IPS DF 19.7 (cell line): Measurements from ENCODE around the gene BOD1L2.

Source experiments
- DNase-seq: peaks from one replicate; pipeline ENCODE4 v3.0.0-alpha.2; 2013; ENCODE audit warnings: low read depth, low spot score

Gene BOD1L2

GRCh38 chr18:57146956-57147636 lies at the start of gene BOD1L2:
Gene BOD1L2 (plus strand): TSS chr18:57147087. CDS start chr18:57147313, 226 bp downstream.
- no peak for DNase-seq

GRCh38 chr18:57107140-57107832 lies 39.6 kb upstream of the BOD1L2 start:
- no peak for DNase-seq

GRCh38 chr18:57110290-57110689 lies 36.6 kb upstream of the BOD1L2 start:
- DNase-seq: no peak

DNA sequence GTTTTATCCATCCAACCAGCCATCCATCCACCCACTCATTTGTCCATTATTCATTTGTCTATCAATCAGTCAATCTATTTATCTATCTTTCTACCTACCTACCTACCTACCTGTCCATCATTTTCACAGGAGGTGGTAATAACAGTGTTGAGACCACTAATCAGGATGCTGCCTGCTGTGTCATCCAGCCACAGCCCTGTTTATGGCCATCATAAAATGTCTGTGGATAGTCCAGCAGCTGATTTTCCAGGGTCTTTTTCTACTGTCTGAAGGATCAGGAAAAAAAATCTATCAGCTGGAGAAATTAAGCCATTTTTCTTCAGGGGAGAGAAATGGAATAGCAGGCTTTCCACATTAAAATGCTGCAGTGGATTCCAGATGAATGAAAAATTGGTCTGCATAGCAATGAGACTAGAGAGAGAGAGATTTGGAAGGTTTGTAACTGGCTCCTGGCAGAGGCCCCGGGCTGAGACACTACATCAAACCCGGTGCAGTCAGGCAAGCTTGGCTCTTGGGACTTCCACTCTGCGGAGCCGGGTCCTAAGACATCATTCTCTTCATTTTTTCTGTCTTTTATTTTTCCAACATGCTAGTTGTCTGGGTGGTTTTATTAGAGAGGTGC lies 33.0 kb upstream of the BOD1L2 start:
- DNase-seq: no peak

DNA sequence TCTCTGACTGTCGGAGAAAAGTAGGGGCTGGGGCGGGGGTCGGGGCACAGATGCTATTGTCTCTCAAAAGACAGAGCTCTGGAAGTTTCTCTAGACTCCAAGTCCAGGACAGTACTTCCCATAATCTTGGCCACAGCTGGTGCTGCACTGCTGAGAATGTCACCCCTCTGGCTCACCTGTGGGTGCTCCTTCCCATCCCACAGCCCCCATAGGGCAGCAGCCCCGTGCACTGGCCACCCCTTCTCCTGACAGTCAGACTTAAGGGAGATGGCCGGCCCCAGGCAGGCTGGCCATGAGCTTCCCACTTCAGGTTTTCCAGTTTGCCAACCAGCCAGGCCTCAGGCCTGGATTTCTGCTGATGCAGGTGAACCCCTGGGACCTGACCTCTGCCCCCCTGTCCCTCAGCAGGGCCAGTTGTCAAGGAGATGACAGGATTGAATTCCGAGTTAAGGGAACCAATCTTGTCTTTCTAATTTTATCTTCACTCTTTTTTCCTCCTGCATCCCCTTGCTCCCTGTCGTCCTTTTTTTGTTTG lies 30.2 kb upstream of the BOD1L2 start:
- DNase-seq: no peak

DNA sequence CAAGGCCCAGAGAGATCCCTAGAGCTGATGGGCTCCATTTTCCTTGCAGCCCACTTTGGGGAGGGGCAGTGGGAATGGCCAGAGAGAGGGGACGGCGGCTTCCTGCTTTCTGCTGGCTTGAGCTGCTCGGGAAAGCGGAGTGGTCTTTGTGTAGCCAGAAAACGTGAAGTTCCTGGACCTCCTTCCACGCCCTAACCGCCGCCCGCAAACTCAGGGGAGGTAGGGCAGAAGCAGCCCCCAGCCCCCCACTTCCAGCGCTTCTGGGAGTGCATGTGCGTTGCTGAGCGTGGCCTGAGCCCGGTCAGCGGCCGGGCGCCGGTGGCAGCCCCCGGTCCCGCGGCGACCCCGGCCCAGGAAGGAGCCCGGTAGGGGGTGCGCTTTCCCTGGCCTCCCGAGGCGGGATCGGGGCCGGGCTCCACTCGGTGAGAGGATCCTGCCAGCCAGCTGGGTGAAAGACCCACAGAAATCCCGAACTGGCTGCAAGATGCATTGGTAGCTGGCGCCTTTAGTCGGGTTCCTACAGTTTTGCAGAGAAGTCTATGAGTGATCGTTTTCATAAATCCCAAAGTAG lies 25.3 kb upstream of the BOD1L2 start:
- peak; percentile 20 for DNase-seq

- peak; percentile 30 for DNase-seq
These were observed 23.9 kb upstream of the BOD1L2 start for GRCh38 chr18:57122936-57123510.

DNA sequence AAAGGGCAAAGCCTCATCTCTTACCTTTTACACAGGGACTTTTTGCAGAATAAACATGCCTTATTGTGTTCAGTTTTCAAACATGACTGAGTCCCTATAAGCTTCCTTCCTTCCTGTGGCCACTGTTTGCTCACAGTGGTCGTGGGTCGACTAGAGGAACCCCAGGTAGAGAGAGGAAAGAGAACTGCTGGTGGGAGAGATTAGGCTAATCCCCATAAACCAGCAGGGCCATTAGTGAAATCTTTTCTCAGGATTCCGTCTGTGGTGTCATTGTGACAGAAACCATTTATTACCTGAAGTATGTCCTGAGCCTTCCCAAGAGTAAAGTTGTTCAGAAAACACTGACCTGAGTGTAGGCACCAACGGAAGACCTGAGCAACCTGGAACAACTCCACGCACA lies 21.3 kb upstream of the BOD1L2 start:
- no peak for DNase-seq

- no peak for DNase-seq
These were observed 18.5 kb upstream of the BOD1L2 start for GRCh38 chr18:57128220-57128932.

DNA sequence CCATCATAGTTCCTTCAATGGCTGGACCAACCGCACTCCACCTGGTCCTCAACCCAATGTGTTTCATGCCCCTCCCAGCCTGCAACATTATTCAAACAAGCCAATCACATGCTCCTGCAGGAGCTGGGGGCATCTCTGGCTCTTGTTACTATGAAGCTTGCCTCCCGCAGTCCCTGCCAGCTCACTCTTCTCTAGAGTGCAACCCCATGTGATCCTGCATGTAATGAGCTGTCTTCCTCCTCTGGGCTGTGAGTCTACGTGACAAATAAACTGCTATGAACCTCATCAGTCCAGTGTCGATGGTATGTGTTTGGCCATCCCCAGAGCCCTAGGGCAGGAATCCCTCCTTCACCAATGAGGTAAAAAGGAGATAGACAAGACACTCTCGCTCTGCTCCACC lies 15.8 kb upstream of the BOD1L2 start:
- DNase-seq: no peak

DNA sequence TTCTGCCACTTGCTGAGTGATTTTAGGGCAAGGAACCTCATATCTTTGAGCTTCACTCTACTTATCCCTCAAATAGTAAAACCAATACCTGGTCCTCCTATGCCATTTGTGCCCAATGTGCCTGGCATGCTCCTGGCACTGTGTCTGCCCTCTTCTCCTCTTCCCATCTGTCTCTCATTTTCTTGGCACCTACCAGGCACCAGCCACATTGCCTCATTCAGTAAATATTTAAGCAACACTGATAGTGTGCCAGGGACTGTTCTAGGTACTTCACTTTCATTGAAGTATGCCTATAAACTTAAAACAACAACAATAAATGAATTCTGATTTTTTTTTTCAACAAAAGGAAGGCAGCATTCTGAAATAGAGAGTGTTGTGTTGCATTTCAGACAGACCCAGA lies 15.1 kb upstream of the BOD1L2 start:
- DNase-seq: no peak

GRCh38 chr18:57134618-57135135 lies 12.2 kb upstream of the BOD1L2 start:
- no peak for DNase-seq

DNA sequence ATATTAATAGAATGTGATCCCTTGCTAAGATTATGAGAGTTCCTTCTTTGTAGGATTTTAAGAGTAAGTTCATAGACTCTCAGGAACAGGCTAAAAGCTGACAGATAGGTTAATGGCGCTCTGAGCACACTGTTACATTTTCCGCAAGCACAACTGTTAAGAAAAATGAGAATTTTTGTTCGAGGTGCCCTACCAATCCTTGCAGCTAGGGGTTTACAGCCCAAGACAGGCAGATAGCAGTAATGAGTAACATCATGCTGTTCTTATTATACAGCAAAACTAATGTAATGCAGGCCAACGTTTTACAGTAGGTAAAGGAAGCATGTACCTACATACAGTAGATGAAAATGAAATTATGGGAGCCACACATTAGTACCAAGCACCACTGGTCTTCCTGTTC lies 11.2 kb upstream of the BOD1L2 start:
- no peak for DNase-seq

GRCh38 chr18:57137847-57138246 lies 9.0 kb upstream of the BOD1L2 start:
- no peak for DNase-seq

DNA sequence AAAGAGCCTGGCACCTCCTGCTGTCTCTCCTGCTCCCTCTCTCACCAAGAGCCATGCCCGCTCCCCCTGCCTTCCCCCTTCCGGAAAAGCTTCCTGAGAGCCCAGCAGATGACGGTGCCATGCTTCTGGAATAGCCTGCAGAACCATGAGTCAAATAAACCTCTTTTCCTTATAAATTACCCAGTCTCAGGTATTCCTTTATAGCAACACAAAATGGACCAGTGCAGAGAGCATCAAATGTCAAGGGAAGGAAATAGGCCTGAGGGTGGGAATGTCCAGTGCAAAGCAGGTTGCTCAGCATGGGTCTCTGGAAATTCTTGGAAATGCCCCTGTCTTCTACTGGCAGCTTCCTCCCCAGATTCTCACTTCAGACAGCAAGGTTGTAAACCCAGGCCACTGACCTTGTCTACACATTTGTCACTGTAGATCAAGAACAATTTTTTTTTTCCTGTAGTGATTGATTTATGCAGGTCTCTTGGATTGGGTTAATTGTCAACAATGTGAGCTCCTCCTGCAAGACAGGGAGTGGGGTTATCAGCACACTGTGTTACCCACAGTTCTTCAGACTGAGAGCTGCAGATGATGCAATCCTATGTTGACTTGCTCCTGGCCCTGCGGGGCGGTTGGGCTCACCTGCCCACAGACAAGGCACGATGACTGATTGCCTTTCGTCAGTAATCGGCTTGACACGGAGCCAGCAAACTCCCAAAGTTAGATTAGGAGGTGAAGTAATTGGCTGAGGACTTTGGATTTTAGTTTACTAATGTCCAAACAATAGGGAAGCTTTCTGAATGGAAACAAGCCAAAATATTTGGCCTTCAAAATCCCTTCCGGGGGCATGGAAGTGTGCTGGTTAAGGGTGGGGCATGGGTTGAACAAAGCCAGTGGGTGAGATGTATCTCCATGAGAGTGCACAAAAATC lies 5.4 kb upstream of the BOD1L2 start:
- no peak for DNase-seq

- DNase-seq: no peak
These were observed 4.6 kb upstream of the BOD1L2 start for GRCh38 chr18:57142324-57142723.

DNA sequence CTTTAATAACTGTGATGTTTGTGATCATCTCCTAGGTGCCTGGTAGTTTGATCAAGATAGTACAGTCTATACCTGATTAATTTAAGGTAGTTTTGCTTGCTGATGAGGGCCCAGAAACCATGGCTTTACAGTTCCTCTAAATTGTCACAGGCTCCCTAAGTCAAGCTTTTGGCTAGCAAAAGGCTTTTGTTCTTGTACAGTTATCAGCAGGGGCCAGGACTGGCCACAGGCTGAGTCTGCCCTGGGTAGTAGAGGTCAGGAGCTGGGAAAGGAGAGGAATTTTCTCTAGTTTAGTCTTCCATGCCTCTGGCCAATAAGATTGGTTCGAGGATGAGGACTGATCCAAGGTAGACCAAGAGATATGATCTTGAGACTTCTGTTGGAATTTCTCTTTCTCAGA lies 3.6 kb upstream of the BOD1L2 start:
- no peak for DNase-seq

- no peak for DNase-seq
These were observed 1.4 kb downstream of the BOD1L2 start for GRCh38 chr18:57148263-57148662.

DNA sequence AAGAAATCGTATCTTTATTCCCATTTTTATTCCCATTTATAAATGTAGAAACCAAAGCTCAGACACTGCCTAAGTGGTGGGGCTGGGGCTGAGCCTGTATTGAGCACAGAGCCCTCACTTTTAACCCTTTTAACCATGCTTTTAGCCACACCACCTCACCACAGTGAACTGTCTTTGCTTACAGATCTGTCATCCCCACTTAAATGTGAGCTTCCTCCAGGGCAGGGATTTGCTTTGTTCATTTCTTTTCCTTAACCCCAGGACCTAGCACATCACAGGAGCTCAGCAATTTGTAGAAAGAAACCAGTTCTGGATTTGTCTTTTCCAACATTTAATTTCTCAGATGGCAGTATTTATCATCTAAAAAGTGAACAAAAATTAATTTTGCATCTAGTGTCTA lies 2.2 kb downstream of the BOD1L2 start:
- no peak for DNase-seq

DNA sequence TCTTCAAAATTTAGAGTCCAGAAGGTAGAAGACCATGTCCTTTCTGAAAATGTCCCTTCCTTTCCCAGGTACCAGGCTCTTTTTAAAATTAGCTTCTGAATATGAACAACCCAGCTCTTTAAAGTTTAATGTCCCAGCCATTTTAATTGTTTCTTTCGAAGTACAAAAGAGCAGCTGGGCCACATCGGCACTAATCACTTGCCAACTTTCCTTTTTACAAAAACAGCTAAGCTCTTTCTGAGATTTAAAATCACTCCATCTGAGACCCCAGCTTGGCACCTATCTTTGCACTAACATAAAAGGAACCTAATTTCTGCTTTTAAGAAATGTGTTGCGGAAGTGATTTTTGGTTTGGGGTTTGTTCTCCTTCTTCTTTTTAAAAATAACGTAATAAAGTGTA lies 2.6 kb downstream of the BOD1L2 start:
- no peak for DNase-seq
